AG09309 (cell line): Measurements from ENCODE around the gene GPSM3.

ENCODE experiments used
- DNase-seq: peaks from one replicate; pipeline ENCODE4 v3.0.0-alpha.2; 2010; ENCODE audit warnings: low read depth
- H3K4me3 ChIP-seq: 2 replicates; pipeline ENCODE4 v1.5.1; 2011; ENCODE audit warnings: mild to moderate bottlenecking, low read depth, low read length, moderate library complexity; ENCODE audit not compliant: control insufficient read depth
- CTCF ChIP-seq: IDR thresholded peaks from 2 replicates; pipeline ENCODE4 v1.5.1; 2011; ENCODE audit warnings: mild to moderate bottlenecking, low read depth, low read length, inconsistent platforms; ENCODE audit not compliant: insufficient read depth, control insufficient read depth; ENCODE audit errors: missing control alignments

GPSM3 gene

GRCh38 chr6:32204268-32204715, 11.8 kb upstream of the GPSM3 start:
- no peak for TF ChIP-seq CTCF
- no peak for DNase-seq
- no peak overlapping the region for H3K4me3 ChIP-seq

- no peak overlapping the region for H3K4me3 ChIP-seq
- no peak for TF ChIP-seq CTCF
- DNase-seq, result no peak
Observed at GRCh38 chr6:32203426-32204267, 11.2 kb upstream of the GPSM3 start.

GRCh38 chr6:32202186-32202585, 9.7 kb upstream of the GPSM3 start:
- no peak for DNase-seq
- no peak for TF ChIP-seq CTCF
- H3K4me3 ChIP-seq, result no peak overlapping the region

- TF ChIP-seq CTCF, result no peak
- H3K4me3 ChIP-seq, result no peak overlapping the region
- DNase-seq, result no peak
Observed at GRCh38 chr6:32200711-32201475, 8.4 kb upstream of the GPSM3 start.

- H3K4me3 ChIP-seq, result no peak overlapping the region
- DNase-seq, result no peak
- no peak for TF ChIP-seq CTCF
Observed at GRCh38 chr6:32198866-32199265, 6.4 kb upstream of the GPSM3 start.

- no peak for DNase-seq
- TF ChIP-seq CTCF, result no peak
Observed at GRCh38 chr6:32198345-32198696, 5.9 kb upstream of the GPSM3 start.

More at GRCh38 chr6:32198345-32198696, 5.9 kb upstream of the GPSM3 start:
- no peak overlapping the region for H3K4me3 ChIP-seq
